GM21737 (cell line): ENCODE data around the gene WDR1.

Experiments
- ATAC-seq: cut with Tn5 transposase; IDR thresholded peaks from one replicate; pipeline ENCODE4 v1.9.1; 2021; ENCODE audit warnings: mild to moderate bottlenecking, moderate library complexity; ENCODE audit not compliant: unreplicated experiment

The WDR1 gene

GRCh38 chr4:10074767-10075105 is 41.9 kb downstream of the WDR1 start:
- no peak for ATAC-seq

GRCh38 chr4:10074076-10074766 is 42.4 kb downstream of the WDR1 start:
- no peak for ATAC-seq

DNA sequence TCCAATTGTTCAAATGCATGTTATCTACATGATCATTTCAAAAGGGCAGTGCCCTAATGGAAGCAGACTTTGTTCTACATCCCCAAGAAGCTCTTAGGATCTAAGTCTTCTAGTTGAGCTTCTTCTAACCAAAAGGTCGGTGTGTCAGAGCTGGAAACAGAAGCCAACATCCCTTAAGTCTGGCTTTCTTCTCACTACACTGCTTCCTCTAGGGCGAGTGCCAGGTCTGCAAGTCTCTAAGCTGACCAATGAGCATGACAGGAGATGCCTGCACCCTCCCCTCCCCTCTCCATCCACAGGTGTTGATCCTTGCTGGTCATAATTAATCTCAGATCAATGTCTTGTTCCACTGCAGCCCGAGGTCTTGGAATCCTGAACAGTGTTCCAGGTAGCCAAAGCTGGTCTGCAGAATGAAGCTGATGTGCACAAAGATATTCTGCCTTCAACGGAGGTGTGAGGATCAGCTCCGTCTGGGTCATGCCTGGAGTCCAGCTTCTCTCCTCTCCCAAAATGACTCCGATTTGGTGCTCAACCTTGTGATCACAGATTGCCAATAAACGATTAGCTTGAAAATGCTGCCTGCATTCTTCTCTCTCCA is 44.1 kb downstream of the WDR1 start:
- no peak for ATAC-seq

GRCh38 chr4:10069075-10069642 is 47.4 kb downstream of the WDR1 start:
- ATAC-seq = no peak

GRCh38 chr4:10066670-10067651 is 49.6 kb downstream of the WDR1 start:
- ATAC-seq = no peak

DNA sequence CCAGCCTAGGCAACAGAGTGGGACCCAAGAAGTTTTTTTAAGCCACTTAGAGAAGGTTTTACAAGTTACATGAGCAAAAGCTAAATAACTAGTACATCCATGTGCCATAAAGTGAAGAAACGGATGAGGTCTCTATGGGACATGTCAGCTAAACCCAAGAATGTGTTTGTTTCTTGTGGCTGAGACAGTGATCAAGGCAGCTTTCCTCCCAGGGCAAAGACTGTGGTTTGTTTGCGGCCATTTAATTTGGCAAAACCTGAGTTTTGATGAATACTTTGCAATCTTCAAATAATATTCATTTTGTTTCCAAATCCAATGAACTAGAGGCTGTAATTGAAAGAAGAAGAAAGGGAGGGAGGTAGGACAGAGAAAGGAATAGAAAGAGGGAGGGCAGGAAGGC is 50.4 kb downstream of the WDR1 start:
- ATAC-seq = no peak

DNA sequence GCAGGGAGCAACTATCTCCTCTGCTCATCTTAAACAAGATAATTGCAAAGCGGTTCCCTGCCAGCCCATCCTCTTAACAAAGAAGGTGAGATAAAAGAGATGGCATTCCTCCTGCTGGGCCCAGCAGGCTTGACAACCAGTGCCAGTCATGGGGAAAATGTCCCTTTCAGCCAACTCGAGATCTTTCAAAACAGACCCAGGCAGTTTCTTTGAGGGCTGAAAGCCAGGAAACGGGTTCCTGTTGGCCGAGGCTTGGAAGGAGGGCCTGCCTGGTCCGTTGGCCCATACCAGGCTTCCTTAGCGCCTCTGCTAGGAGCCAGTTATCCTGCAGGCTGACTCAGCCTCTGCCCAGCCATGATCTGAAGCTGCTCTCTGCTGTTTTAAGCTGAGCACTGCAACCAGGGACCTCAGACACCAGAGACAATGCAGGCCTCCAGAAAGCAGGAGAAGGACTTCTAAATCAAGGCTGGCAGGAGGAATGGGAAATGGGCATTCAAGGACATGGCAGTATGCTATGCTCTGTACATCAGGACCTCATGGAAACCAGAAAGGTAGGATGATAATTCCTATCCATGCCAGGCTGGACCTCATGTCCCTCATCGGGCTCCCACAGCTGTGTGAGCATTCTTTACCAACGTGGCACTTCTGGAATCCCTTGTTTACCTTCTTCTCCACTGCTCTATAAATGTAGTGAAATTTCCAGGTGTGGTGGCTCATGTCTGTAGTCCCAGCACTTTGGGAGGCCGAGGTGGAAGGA is 52.9 kb downstream of the WDR1 start:
- no peak for ATAC-seq

DNA sequence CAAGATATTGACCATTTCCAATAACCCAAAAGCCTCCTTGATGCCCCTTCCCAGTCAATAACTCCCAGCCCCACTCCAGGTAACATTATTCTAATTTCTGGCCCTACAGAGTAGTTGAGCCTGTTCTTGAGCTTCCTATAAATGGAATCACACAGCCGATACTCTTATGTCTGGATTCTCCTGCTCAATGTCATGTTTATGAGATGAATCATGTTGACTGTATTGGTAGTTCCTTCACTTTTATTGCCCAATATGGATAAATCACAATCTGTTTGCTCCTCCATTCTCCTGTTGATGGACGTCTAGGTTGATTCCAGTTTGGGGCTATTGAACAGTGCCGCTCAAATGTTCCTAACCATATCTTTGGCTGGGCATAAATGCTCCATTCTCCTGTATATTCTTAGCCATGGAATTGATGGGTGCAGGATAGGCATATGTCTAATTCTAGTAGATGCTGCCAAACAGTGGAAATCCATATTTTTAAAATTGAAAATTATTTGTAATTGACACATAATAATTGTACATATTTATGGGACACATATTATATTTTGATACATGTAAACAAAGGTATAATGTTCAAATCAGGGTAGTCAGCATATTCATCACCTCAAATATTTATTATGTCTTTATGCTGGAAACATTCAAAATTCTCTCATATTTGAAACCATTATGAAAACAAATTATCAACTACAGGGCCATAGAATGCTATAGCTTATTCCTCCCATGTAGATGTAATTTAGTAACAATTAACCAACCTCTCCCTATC is 54.8 kb downstream of the WDR1 start:
- ATAC-seq = no peak

GRCh38 chr4:10058371-10058770 is 58.2 kb downstream of the WDR1 start:
- ATAC-seq = no peak

DNA sequence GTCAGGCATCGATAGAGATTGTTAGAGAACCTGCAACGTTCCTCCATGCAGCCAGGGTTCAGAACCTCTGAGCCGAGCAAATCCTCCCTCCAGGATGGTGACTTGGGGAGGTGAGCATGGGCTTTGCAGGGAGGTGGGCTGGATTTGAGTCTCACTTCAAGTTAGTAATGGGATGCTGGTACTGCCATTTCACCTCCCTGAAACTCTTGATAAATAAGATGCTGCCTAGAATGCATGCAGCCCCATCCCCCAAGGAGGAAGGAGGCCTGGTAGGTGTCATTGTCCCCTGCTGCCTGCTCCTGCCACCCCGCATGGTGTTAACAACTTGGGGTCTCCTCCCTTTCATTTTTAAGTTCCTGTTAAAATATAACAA is 59.6 kb downstream of the WDR1 start:
- ATAC-seq = no peak

DNA sequence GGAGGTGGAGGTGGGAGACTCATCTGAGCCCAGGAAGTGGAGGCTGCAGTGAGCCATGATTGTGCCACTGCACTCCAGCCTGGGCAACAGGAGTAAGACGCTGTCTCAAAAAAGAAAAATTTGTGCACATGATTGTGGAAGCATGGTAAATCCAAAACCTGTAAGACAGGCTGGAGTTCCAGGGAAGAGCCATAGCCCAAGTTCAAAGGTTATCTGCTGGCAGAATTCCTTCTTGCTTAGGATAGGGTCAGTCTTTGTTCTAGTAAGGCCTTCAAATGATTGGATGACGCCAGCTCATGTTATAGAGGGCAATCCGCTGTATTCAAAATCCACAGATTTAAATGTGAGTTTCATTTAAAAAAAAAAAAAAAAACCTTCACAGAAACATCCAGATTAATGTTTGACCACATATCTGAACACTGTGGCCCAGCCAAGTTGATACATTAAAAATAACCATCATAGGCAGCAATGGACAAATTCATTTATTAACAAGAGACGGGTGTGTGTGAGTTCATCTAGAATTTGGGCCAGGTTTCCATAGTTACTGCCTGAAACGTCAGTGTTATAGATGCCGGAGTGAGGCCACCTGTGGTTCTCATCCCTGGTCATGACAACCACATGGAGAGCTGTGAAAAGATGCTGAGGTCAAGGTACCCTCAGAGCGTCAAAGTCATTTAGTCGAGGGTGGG is 60.1 kb downstream of the WDR1 start:
- ATAC-seq = no peak

- ATAC-seq = no peak
Measured at GRCh38 chr4:10055871-10056270, 60.7 kb downstream of the WDR1 start.

GRCh38 chr4:10054571-10055041 is 62.0 kb downstream of the WDR1 start:
- ATAC-seq = no peak

DNA sequence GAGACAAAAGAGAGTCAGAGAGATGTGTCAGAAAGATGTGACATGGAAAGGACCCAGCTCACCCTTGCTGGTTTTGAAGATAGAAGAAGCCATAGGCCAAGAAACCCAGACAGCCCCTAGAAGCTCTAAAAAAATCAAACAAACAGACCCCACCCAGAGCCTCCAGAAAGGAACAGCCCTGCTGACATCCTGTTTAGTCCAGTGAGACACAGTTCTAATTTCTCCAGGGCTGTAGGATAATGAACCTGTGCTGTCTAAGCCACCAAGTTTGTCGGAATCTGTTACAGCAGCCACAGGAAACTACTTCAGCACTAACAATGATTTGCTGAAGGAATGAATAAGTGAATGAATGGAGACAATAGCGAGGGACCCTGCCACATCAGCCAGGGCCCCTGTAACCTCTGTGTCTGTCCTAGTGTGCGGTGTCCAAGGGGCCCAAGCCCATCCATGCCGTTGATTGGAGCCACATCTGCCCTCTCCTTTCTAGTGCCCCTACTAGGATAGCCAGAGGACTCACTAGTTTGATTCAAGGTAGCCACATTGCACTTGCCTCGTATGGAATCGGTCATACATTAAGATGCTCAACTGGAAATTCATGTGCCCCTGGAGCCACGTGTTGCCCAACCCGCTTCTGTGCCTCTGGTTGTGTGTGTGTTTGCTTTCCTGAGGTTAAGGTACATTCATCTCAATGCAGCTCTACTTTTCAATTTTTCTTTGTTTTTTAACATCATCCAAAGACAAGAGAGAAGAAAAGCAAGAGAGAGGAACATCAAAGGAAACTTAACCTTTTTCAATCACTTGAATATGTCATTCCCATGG is 62.8 kb downstream of the WDR1 start:
- no peak for ATAC-seq

- ATAC-seq = no peak
Measured at GRCh38 chr4:10051517-10052135, 65.0 kb downstream of the WDR1 start.

- no peak for ATAC-seq
Measured at GRCh38 chr4:10050721-10051120, 65.9 kb downstream of the WDR1 start.

DNA sequence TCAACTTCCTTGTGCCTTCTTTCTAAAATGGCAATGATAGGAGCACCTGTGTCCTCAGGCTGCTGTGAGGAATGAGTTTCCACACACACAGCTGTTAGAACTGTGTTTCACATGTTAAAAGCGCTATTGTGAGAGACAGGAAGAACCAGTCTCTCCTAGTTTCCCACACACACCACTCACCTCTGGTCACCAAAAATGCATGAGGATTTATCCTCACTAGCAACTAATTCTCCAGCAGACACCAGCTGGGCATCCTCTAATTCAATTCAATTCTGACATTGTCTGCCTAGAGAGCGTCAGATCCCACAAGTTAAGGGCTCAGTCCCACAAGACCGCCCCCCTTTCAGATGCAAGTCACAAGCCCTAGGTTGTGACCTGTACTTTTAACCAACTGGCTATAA is 66.3 kb downstream of the WDR1 start:
- ATAC-seq = no peak
